ENCODE data around the gene PHKB.

The PHKB gene

DNA sequence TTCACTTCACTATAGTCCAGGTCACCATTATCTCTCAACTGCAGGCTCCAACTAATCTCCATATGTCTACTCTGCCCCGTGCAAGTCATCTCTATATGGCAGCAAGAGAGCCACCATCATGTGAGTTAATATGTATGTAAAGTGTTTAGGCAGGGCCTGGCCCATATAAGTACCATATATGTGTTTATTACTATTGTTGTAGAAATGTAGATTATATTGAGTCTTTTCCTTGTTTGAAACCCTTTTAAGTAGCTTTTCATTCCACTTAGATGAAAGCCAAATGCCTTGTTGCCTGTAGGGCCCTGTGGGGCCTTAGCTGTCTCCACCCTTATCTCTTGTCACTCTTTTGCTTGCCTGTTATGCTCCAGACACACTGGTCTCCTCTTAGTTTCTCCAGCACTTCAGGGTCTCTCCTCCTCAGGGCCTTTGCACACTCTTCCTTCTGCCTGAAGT lies 164.0 kb downstream of the PHKB start:
- TF ChIP-seq YY1 (IDR thresholded peaks at IDR 0.05; ENCODE audit: low read depth), result no peak
- no peak for TF ChIP-seq MAX (IDR thresholded peaks at IDR 0.05)
- TF ChIP-seq CREB1 (IDR thresholded peaks at IDR 0.05; ENCODE audit: low read depth), result no peak
- TF ChIP-seq NFIC (IDR thresholded peaks at IDR 0.05), result no peak
- TF ChIP-seq TAF1 (IDR thresholded peaks at IDR 0.05; ENCODE audit: low read depth), result no peak
- no peak for TF ChIP-seq FOXM1 (IDR thresholded peaks at IDR 0.05; ENCODE audit: borderline replicate concordance, low read depth)
- TF ChIP-seq, protein P1, sequence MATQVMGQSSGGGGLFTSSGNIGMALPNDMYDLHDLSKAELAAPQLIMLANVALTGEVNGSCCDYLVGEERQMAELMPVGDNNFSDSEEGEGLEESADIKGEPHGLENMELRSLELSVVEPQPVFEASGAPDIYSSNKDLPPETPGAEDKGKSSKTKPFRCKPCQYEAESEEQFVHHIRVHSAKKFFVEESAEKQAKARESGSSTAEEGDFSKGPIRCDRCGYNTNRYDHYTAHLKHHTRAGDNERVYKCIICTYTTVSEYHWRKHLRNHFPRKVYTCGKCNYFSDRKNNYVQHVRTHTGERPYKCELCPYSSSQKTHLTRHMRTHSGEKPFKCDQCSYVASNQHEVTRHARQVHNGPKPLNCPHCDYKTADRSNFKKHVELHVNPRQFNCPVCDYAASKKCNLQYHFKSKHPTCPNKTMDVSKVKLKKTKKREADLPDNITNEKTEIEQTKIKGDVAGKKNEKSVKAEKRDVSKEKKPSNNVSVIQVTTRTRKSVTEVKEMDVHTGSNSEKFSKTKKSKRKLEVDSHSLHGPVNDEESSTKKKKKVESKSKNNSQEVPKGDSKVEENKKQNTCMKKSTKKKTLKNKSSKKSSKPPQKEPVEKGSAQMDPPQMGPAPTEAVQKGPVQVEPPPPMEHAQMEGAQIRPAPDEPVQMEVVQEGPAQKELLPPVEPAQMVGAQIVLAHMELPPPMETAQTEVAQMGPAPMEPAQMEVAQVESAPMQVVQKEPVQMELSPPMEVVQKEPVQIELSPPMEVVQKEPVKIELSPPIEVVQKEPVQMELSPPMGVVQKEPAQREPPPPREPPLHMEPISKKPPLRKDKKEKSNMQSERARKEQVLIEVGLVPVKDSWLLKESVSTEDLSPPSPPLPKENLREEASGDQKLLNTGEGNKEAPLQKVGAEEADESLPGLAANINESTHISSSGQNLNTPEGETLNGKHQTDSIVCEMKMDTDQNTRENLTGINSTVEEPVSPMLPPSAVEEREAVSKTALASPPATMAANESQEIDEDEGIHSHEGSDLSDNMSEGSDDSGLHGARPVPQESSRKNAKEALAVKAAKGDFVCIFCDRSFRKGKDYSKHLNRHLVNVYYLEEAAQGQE (IDR thresholded peaks at IDR 0.05; ENCODE audit: low read depth), result no peak

- no peak for TF ChIP-seq YY1 (IDR thresholded peaks at IDR 0.05; ENCODE audit: low read depth)
Measured at GRCh38 chr16:47626246-47626645, 165.1 kb downstream of the PHKB start.

GRCh38 chr16:47627085-47627639 lies 166.0 kb downstream of the PHKB start:
- TF ChIP-seq YY1 (IDR thresholded peaks at IDR 0.05; ENCODE audit: low read depth) (no peak), CEBPB (IDR thresholded peaks at IDR 0.05) (no peak), ZBTB7A (IDR thresholded peaks at IDR 0.05; ENCODE audit: low read depth) (no peak), RAD21 (IDR thresholded peaks at IDR 0.05; ENCODE audit: low read depth) (no peak), TEAD4 (IDR thresholded peaks at IDR 0.05) (no peak), EP300 (IDR thresholded peaks at IDR 0.05; ENCODE audit: borderline replicate concordance) (no peak), TAF1 (IDR thresholded peaks at IDR 0.05; ENCODE audit: low read depth) (no peak), EGR1 (IDR thresholded peaks at IDR 0.05) (no peak), MAX (IDR thresholded peaks at IDR 0.05) (no peak), CREB1 (IDR thresholded peaks at IDR 0.05; ENCODE audit: low read depth) (no peak), FOXM1 (IDR thresholded peaks at IDR 0.05; ENCODE audit: borderline replicate concordance, low read depth) (no peak), NFIC (IDR thresholded peaks at IDR 0.05) (no peak), TCF12 (IDR thresholded peaks at IDR 0.05; ENCODE audit: low read depth) (no peak)
- TF ChIP-seq, protein P2, sequence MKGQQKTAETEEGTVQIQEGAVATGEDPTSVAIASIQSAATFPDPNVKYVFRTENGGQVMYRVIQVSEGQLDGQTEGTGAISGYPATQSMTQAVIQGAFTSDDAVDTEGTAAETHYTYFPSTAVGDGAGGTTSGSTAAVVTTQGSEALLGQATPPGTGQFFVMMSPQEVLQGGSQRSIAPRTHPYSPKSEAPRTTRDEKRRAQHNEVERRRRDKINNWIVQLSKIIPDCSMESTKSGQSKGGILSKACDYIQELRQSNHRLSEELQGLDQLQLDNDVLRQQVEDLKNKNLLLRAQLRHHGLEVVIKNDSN (IDR thresholded peaks at IDR 0.05), result no peak
- TF ChIP-seq, protein P1 (IDR thresholded peaks at IDR 0.05; ENCODE audit: low read depth), result no peak

GRCh38 chr16:47627721-47628120 lies 166.6 kb downstream of the PHKB start:
- TF ChIP-seq RAD21 (IDR thresholded peaks at IDR 0.05; ENCODE audit: low read depth), result no peak
- no peak for TF ChIP-seq TAF1 (IDR thresholded peaks at IDR 0.05; ENCODE audit: low read depth)
- TF ChIP-seq CEBPB (IDR thresholded peaks at IDR 0.05), result no peak

- TF ChIP-seq RAD21 (IDR thresholded peaks at IDR 0.05; ENCODE audit: low read depth), result no peak
- TF ChIP-seq TCF12 (IDR thresholded peaks at IDR 0.05; ENCODE audit: low read depth), result no peak
- TF ChIP-seq YY1 (IDR thresholded peaks at IDR 0.05; ENCODE audit: low read depth), result no peak
- TF ChIP-seq EP300 (IDR thresholded peaks at IDR 0.05; ENCODE audit: borderline replicate concordance), result no peak
- TF ChIP-seq FOXM1 (IDR thresholded peaks at IDR 0.05; ENCODE audit: borderline replicate concordance, low read depth), result no peak
- TF ChIP-seq CEBPB (IDR thresholded peaks at IDR 0.05), result no peak
- TF ChIP-seq, protein P2 (IDR thresholded peaks at IDR 0.05), result no peak
- TF ChIP-seq ZBTB7A (IDR thresholded peaks at IDR 0.05; ENCODE audit: low read depth), result no peak
Measured at GRCh38 chr16:47631131-47631530, 170.0 kb downstream of the PHKB start.

GRCh38 chr16:47634126-47634525 lies 173.0 kb downstream of the PHKB start:
- TF ChIP-seq TAF1 (IDR thresholded peaks at IDR 0.05; ENCODE audit: low read depth) (no peak), CEBPB (IDR thresholded peaks at IDR 0.05) (no peak), NFIC (IDR thresholded peaks at IDR 0.05) (no peak), TEAD4 (IDR thresholded peaks at IDR 0.05) (no peak), CREB1 (IDR thresholded peaks at IDR 0.05; ENCODE audit: low read depth) (no peak), EGR1 (IDR thresholded peaks at IDR 0.05) (no peak), RAD21 (IDR thresholded peaks at IDR 0.05; ENCODE audit: low read depth) (no peak), MAX (IDR thresholded peaks at IDR 0.05) (no peak), EP300 (IDR thresholded peaks at IDR 0.05; ENCODE audit: borderline replicate concordance) (no peak), ZBTB7A (IDR thresholded peaks at IDR 0.05; ENCODE audit: low read depth) (no peak), YY1 (IDR thresholded peaks at IDR 0.05; ENCODE audit: low read depth) (no peak)
- TF ChIP-seq, protein P1 (IDR thresholded peaks at IDR 0.05; ENCODE audit: low read depth), result no peak
